Spleen (tissue), 11 donors: ENCODE data around the gene CYP26A1. TPM values are rescaled to one million over a fixed set of nuclear protein-coding genes. Genes with fewer than 3 reads are reported as not detected.

Experiments
- DNase-seq: peaks from one replicate; pipeline ENCODE4 v3.0.0-alpha.2; 2020
- H3K27ac ChIP-seq, 8 donors: fragments of 200-600 bp; sonication (generic) in 7 of 8; 1 replicate in 4 of 8; 2 replicates in 4 of 8; pipeline versions ENCODE4 v1.5.0 to v1.8.0; 2016 to 2021; ENCODE audit warnings: inconsistent platforms in 4 of 8, mild to moderate bottlenecking in 4 of 8, moderate library complexity in 1 of 8
- H3K27me3 ChIP-seq, 7 donors: fragments of 200-600 bp; sonication (generic) in 6 of 7; replicated peaks in 1 of 7; 1 replicate in 4 of 7; 2 replicates in 3 of 7; pipeline versions ENCODE4 v1.5.0 to v1.8.0; 2016 to 2021; ENCODE audit warnings: inconsistent platforms in 3 of 7, mild to moderate bottlenecking in 1 of 7
- H3K36me3 ChIP-seq, 6 donors: fragments of 200-600 bp; sonication (generic) in 5 of 6; 1 replicate in 4 of 6; 2 replicates in 2 of 6; pipeline versions ENCODE4 v1.5.0 to v1.8.0; 2016 to 2021; ENCODE audit warnings: inconsistent platforms in 2 of 6
- H3K4me1 ChIP-seq, 6 donors: fragments of 200-600 bp; sonication (generic) in 5 of 6; 1 replicate in 3 of 6; 2 replicates in 3 of 6; pipeline versions ENCODE4 v1.5.0 to v1.8.0; 2016 to 2021; ENCODE audit warnings: inconsistent platforms in 3 of 6
- H3K4me3 ChIP-seq, 8 donors: fragments of 200-600 bp; sonication (generic) in 7 of 8; 1 replicate in 4 of 8; 2 replicates in 4 of 8; pipeline versions ENCODE4 v1.5.0 to v1.8.0; 2016 to 2021; ENCODE audit warnings: inconsistent platforms in 4 of 8, mild to moderate bottlenecking in 4 of 8, moderate library complexity in 2 of 8
- H3K9me3 ChIP-seq, 8 donors: fragments of 200-600 bp; sonication (generic) in 7 of 8; 1 replicate in 4 of 8; 2 replicates in 4 of 8; pipeline versions ENCODE4 v1.5.0 to v1.8.0; 2016 to 2021; ENCODE audit warnings: inconsistent platforms in 4 of 8
- CTCF ChIP-seq, 11 experiments: fragments of 200-600 bp in 7 of 11; fragments of 450-650 bp in 4 of 11; sonication (generic) in 4 of 11; IDR thresholded peaks in 8 of 11; conservative IDR thresholded peaks in 3 of 11; 1 replicate in 7 of 11; 2 replicates in 4 of 11; pipeline versions ENCODE4 v1.4.0 to v1.8.0; 2016 to 2021; ENCODE audit warnings: antibody characterized with exemption in 11 of 11, inconsistent platforms in 4 of 11, mild to moderate bottlenecking in 1 of 11
- POLR2A ChIP-seq, 3 donors: fragments of 450-650 bp; IDR thresholded peaks; one replicate each; pipeline ENCODE4 v1.5.1; 2017; ENCODE audit warnings: antibody characterized with exemption in 3 of 3, mild to moderate bottlenecking in 1 of 3
- POLR2AphosphoS5 ChIP-seq, 3 donors: sonication (generic); formaldehyde crosslinking; IDR thresholded peaks; one replicate each; pipeline ENCODE4 v1.5.1; 2017; ENCODE audit warnings: antibody characterized with exemption in 3 of 3
- WGBS, 5 donors: extraction: QIAGEN DNeasy Blood & Tissue Kit in 3 of 5; methylation state at CpG; one replicate each; pipeline versions ENCODE4 v1.1.5 to v1.1.7; 2013 to 2018; 5-methylcytosine and 5-hydroxymethylcytosine counted together
- intact Hi-C: fragments of 100-400 bp; cut with DNase I; formaldehyde crosslinking; loops from one replicate; pipeline ENCODE4 v1.15.0; 2023; ENCODE audit warnings: low total_unique reads
- polyA plus RNA-seq, 3 donors: library from polyadenylated mRNA; stranded (reverse); fragments of 200-250 nt; gene quantifications; one replicate each; pipeline ENCODE4 v1.2.1, GENCODE V29; 2013
- total RNA-seq, 7 donors: library from RNA; depleted of rRNA in 3 of 7; stranded (reverse); fragments of >200 nt in 3 of 7; fragmentation: NEBNext Ultra II Directional in 4 of 7; extraction: Animal tissue kit (Norgen Biotek cat#: 25700) in 4 of 7; gene quantifications; one replicate each; pipeline versions ENCODE4 v1.1.0 to v1.2.1, GENCODE V29; 2016 to 2021
- donor health status: healthy with polysubstance abuse.
- donor health status: DM: no; HTN: no; CAD: no; lungs with moderate emphysema.
- donor health status: DM: no; HTN: no; CAD: no.
- donor health status: Bipolar disorder and iron deficiency.
- donor health status: healthy.
- donor health status: DM: no; HTN: no; CAD: no.
- donor health status: DM: yes; HTN: yes; CAD: no.

CYP26A1 gene
- total and polyA plus RNA-seq, 10 donors, result 0.03 to 0.22 (median 0.20) TPM; not detected in 6

- TF ChIP-seq CTCF (IDR thresholded peaks at IDR 0.05 in 8 of 11, conservative IDR thresholded peaks at IDR 0.05 in 3 of 11) (no peak), POLR2A (IDR thresholded peaks at IDR 0.05) (no peak), POLR2AphosphoS5 (IDR thresholded peaks at IDR 0.05) (no peak)
- no peaks in the 10 kb centered on the region for H3K4me1 ChIP-seq
- peaks cover 0 to 30% (median 8%) of the 10 kb centered on the region in 6 donors for H3K36me3 ChIP-seq
- no peaks in the 10 kb centered on the region for H3K9me3 ChIP-seq
- H3K4me3 ChIP-seq, result no peak overlapping the region
- no peak overlapping the region for H3K27ac ChIP-seq
- intact Hi-C loops, result no loop called here
- no peak for DNase-seq
- no peaks in the 10 kb centered on the region for H3K27me3 ChIP-seq
These were observed 43.3 kb upstream of the CYP26A1 start for GRCh38 chr10:93030409-93030808.

- no peak for TF ChIP-seq CTCF (IDR thresholded peaks at IDR 0.05 in 8 of 11, conservative IDR thresholded peaks at IDR 0.05 in 3 of 11)
- no peak for TF ChIP-seq POLR2AphosphoS5 (IDR thresholded peaks at IDR 0.05)
- no peak for TF ChIP-seq POLR2A (IDR thresholded peaks at IDR 0.05)
- intact Hi-C loops, result no loop called here
- WGBS, 5 donors, result 86 to 92% (median 91%) methylated on average over 5 of the region's 5 CpGs
- no peaks in the 10 kb centered on the region for H3K27me3 ChIP-seq
- H3K9me3 ChIP-seq, result no peaks in the 10 kb centered on the region
- no peak overlapping the region for H3K27ac ChIP-seq
- no peaks in the 10 kb centered on the region for H3K4me1 ChIP-seq
- DNase-seq, result no peak
- no peak overlapping the region for H3K4me3 ChIP-seq
- peaks cover 0 to 17% (median 2%) of the 10 kb centered on the region in 6 donors for H3K36me3 ChIP-seq
These were observed 41.4 kb upstream of the CYP26A1 start for GRCh38 chr10:93032105-93032808.

GRCh38 chr10:93032809-93033137 is 40.9 kb upstream of the CYP26A1 start:
- TF ChIP-seq POLR2AphosphoS5 (IDR thresholded peaks at IDR 0.05) (no peak), CTCF (IDR thresholded peaks at IDR 0.05 in 8 of 11, conservative IDR thresholded peaks at IDR 0.05 in 3 of 11) (no peak), POLR2A (IDR thresholded peaks at IDR 0.05) (no peak)
- no peak for DNase-seq
- Histone ChIP-seq H3K27me3 (no peaks in the 10 kb centered on the region), H3K36me3 (peaks cover 0 to 12% (median 0%) of the 10 kb centered on the region in 6 donors), H3K4me1 (no peaks in the 10 kb centered on the region), H3K4me3 (no peak overlapping the region), H3K9me3 (no peaks in the 10 kb centered on the region), H3K27ac (no peak overlapping the region)
- WGBS, 5 donors, result 94 to 100% (median 95%) methylated on average over 1 of the region's 1 CpG
- intact Hi-C loops, result no loop called here

GRCh38 chr10:93034426-93034825 is 39.3 kb upstream of the CYP26A1 start:
- H3K9me3 ChIP-seq, result no peaks in the 10 kb centered on the region
- H3K27ac ChIP-seq, result no peak overlapping the region
- intact Hi-C loops, result no loop called here
- H3K36me3 ChIP-seq, result peaks cover 0 to 7% (median 0%) of the 10 kb centered on the region in 6 donors
- TF ChIP-seq POLR2AphosphoS5 (IDR thresholded peaks at IDR 0.05), result no peak
- TF ChIP-seq POLR2A (IDR thresholded peaks at IDR 0.05), result no peak
- no peak for TF ChIP-seq CTCF (IDR thresholded peaks at IDR 0.05 in 8 of 11, conservative IDR thresholded peaks at IDR 0.05 in 3 of 11)
- 78 to 90% (median 85%) methylated on average over 1 of the region's 1 CpG for WGBS, 5 donors
- no peak overlapping the region for H3K4me3 ChIP-seq
- H3K4me1 ChIP-seq, result peaks cover 0 to 2% (median 0%) of the 10 kb centered on the region in 6 donors
- DNase-seq, result no peak
- no peaks in the 10 kb centered on the region for H3K27me3 ChIP-seq
